ENCODE data around the gene SNRPN. TPM values are rescaled to one million over a fixed set of nuclear protein-coding genes. Genes with fewer than 3 reads are reported as not detected.
"Not testable (repeated sequence)": the region's sequence is repeated elsewhere in the genome, so short reads cannot be mapped to it uniquely, and the experiment has no call there.

The SNRPN gene
- total RNA-seq, 1 donor from 2014 or later = 38.6 TPM

- no peak overlapping the region for H3K27ac Mint-ChIP-seq
- intact Hi-C loops (cut with micrococcal nuclease) = no loop called here
- no peaks in the 10 kb centered on the region for H3K36me3 Mint-ChIP-seq (ENCODE audit: low read depth)
- peaks cover 24% of the 10 kb centered on the region for H3K9me3 Mint-ChIP-seq
- no peaks in the 10 kb centered on the region for H3K27me3 Mint-ChIP-seq (ENCODE audit: low read depth)
- no peak overlapping the region for H3K4me3 Mint-ChIP-seq (ENCODE audit: low read depth)
- DNase-seq (ENCODE audit: low spot score) = no peak
- no peaks in the 10 kb centered on the region for H3K4me1 Mint-ChIP-seq (ENCODE audit: low read depth)
Observed at GRCh38 chr15:24944954-24945353, 9.8 kb upstream of the SNRPN start.

- no peaks in the 10 kb centered on the region for H3K36me3 Mint-ChIP-seq (ENCODE audit: low read depth)
- DNase-seq (ENCODE audit: low spot score) = no peak
- no peaks in the 10 kb centered on the region for H3K4me1 Mint-ChIP-seq (ENCODE audit: low read depth)
- H3K9me3 Mint-ChIP-seq = peaks cover 17% of the 10 kb centered on the region
- no peak overlapping the region for H3K4me3 Mint-ChIP-seq (ENCODE audit: low read depth)
- no peaks in the 10 kb centered on the region for H3K27me3 Mint-ChIP-seq (ENCODE audit: low read depth)
- no peak overlapping the region for H3K27ac Mint-ChIP-seq
- intact Hi-C loops (cut with micrococcal nuclease) = no loop called here
Observed at GRCh38 chr15:24945711-24946110, 9.1 kb upstream of the SNRPN start.

GRCh38 chr15:24948495-24948894 is 6.3 kb upstream of the SNRPN start:
- Mint-ChIP-seq H3K27ac (no peak overlapping the region), H3K9me3 (peaks cover 24% of the 10 kb centered on the region), H3K36me3 (ENCODE audit: low read depth) (no peaks in the 10 kb centered on the region), H3K4me1 (ENCODE audit: low read depth) (no peaks in the 10 kb centered on the region), H3K4me3 (ENCODE audit: low read depth) (no peak overlapping the region), H3K27me3 (ENCODE audit: low read depth) (no peaks in the 10 kb centered on the region)
- DNase-seq (ENCODE audit: low spot score) = no peak
- intact Hi-C loops (cut with micrococcal nuclease) = no loop called here

- intact Hi-C loops (cut with micrococcal nuclease) = loop anchor here (5.0 to 10.0 kb wide), 3 partner anchors 188 to 1127 kb away; no protein-coding TSS in a partner anchor
- DNase-seq (ENCODE audit: low spot score) = no peak
- Mint-ChIP-seq H3K36me3 (ENCODE audit: low read depth) (peaks cover 22% of the 10 kb centered on the region), H3K27me3 (ENCODE audit: low read depth) (no peaks in the 10 kb centered on the region), H3K4me1 (ENCODE audit: low read depth) (peaks cover 3% of the 10 kb centered on the region), H3K27ac (peak overlapping the region; percentile 91), H3K9me3 (peaks cover 39% of the 10 kb centered on the region), H3K4me3 (ENCODE audit: low read depth) (peak overlapping the region; percentile 88)
Observed at GRCh38 chr15:24955531-24955921, 739 bp downstream of the SNRPN start.

GRCh38 chr15:24956111-24956838 is 1.5 kb downstream of the SNRPN start:
- H3K4me1 Mint-ChIP-seq (ENCODE audit: low read depth) = peaks cover 3% of the 10 kb centered on the region
- peak overlapping the region; percentile 91 for H3K27ac Mint-ChIP-seq
- peaks cover 40% of the 10 kb centered on the region for H3K9me3 Mint-ChIP-seq
- no peaks in the 10 kb centered on the region for H3K27me3 Mint-ChIP-seq (ENCODE audit: low read depth)
- H3K4me3 Mint-ChIP-seq (ENCODE audit: low read depth) = peak overlapping the region; percentile 88
- peak; percentile 64 for DNase-seq (ENCODE audit: low spot score)
- peaks cover 30% of the 10 kb centered on the region for H3K36me3 Mint-ChIP-seq (ENCODE audit: low read depth)
- intact Hi-C loops (cut with micrococcal nuclease) = loop anchor here (1.0 to 10.0 kb wide), 4 partner anchors 189 to 1126 kb away; partner anchors contain the start of gene UBE3A

GRCh38 chr15:24957691-24958090 is 2.9 kb downstream of the SNRPN start:
- peaks cover 36% of the 10 kb centered on the region for H3K36me3 Mint-ChIP-seq (ENCODE audit: low read depth)
- intact Hi-C loops (cut with micrococcal nuclease) = loop anchor here (5.0 to 10.0 kb wide), 3 partner anchors 190 to 1125 kb away; no protein-coding TSS in a partner anchor

GRCh38 chr15:24961967-24962366 is 7.2 kb downstream of the SNRPN start:
- Mint-ChIP-seq H3K4me3 (ENCODE audit: low read depth) (no peak overlapping the region), H3K27ac (no peak overlapping the region), H3K4me1 (ENCODE audit: low read depth) (peaks cover 2% of the 10 kb centered on the region), H3K9me3 (peaks cover 61% of the 10 kb centered on the region), H3K36me3 (ENCODE audit: low read depth) (peaks cover 78% of the 10 kb centered on the region), H3K27me3 (ENCODE audit: low read depth) (no peaks in the 10 kb centered on the region)
- no peak for DNase-seq (ENCODE audit: low spot score)
- intact Hi-C loops (cut with micrococcal nuclease) = no loop called here

More at GRCh38 chr15:24957691-24958090, 2.9 kb downstream of the SNRPN start:
- Mint-ChIP-seq H3K4me1 (ENCODE audit: low read depth) (peaks cover 3% of the 10 kb centered on the region), H3K9me3 (peaks cover 34% of the 10 kb centered on the region), H3K4me3 (ENCODE audit: low read depth) (no peak overlapping the region), H3K27me3 (ENCODE audit: low read depth) (no peaks in the 10 kb centered on the region), H3K27ac (no peak overlapping the region)
- no peak for DNase-seq (ENCODE audit: low spot score)

GRCh38 chr15:24962880-24963279 is 8.1 kb downstream of the SNRPN start:
- DNase-seq (ENCODE audit: low spot score) = no peak
- peaks cover 58% of the 10 kb centered on the region for H3K9me3 Mint-ChIP-seq
- intact Hi-C loops (cut with micrococcal nuclease) = no loop called here
- no peaks in the 10 kb centered on the region for H3K27me3 Mint-ChIP-seq (ENCODE audit: low read depth)
- peaks cover 81% of the 10 kb centered on the region for H3K36me3 Mint-ChIP-seq (ENCODE audit: low read depth)
- H3K4me1 Mint-ChIP-seq (ENCODE audit: low read depth) = no peaks in the 10 kb centered on the region
- H3K27ac Mint-ChIP-seq = no peak overlapping the region
- H3K4me3 Mint-ChIP-seq (ENCODE audit: low read depth) = no peak overlapping the region

- Mint-ChIP-seq H3K27me3 (ENCODE audit: low read depth) (no peaks in the 10 kb centered on the region), H3K4me1 (ENCODE audit: low read depth) (no peaks in the 10 kb centered on the region), H3K36me3 (ENCODE audit: low read depth) (peaks cover 81% of the 10 kb centered on the region), H3K27ac (no peak overlapping the region), H3K4me3 (ENCODE audit: low read depth) (no peak overlapping the region), H3K9me3 (peaks cover 46% of the 10 kb centered on the region)
- DNase-seq (ENCODE audit: low spot score) = no peak
- intact Hi-C loops (cut with micrococcal nuclease) = no loop called here
Observed at GRCh38 chr15:24966364-24967103, 11.7 kb downstream of the SNRPN start.

GRCh38 chr15:24971052-24971451 is 16.3 kb downstream of the SNRPN start:
- H3K4me3 Mint-ChIP-seq (ENCODE audit: low read depth) = no peak overlapping the region
- no peaks in the 10 kb centered on the region for H3K27me3 Mint-ChIP-seq (ENCODE audit: low read depth)
- DNase-seq (ENCODE audit: low spot score) = no peak
- intact Hi-C loops (cut with micrococcal nuclease) = no loop called here
- H3K4me1 Mint-ChIP-seq (ENCODE audit: low read depth) = no peaks in the 10 kb centered on the region
- no peak overlapping the region for H3K27ac Mint-ChIP-seq
- peaks cover 81% of the 10 kb centered on the region for H3K36me3 Mint-ChIP-seq (ENCODE audit: low read depth)
- H3K9me3 Mint-ChIP-seq = peaks cover 57% of the 10 kb centered on the region

- DNase-seq (ENCODE audit: low spot score) = no peak
- intact Hi-C loops (cut with micrococcal nuclease) = no loop called here
- Mint-ChIP-seq H3K9me3 (peaks cover 59% of the 10 kb centered on the region), H3K27me3 (ENCODE audit: low read depth) (no peaks in the 10 kb centered on the region), H3K27ac (no peak overlapping the region), H3K4me3 (ENCODE audit: low read depth) (no peak overlapping the region), H3K36me3 (ENCODE audit: low read depth) (peaks cover 81% of the 10 kb centered on the region), H3K4me1 (ENCODE audit: low read depth) (no peaks in the 10 kb centered on the region)
Observed at GRCh38 chr15:24971772-24972171, 17.0 kb downstream of the SNRPN start.

- intact Hi-C loops (cut with micrococcal nuclease); H3K27ac Mint-ChIP-seq; H3K4me1 Mint-ChIP-seq (ENCODE audit: low read depth); H3K27me3 Mint-ChIP-seq (ENCODE audit: low read depth); DNase-seq (ENCODE audit: low spot score); H3K4me3 Mint-ChIP-seq (ENCODE audit: low read depth): not testable (repeated sequence)
- H3K9me3 Mint-ChIP-seq = peaks cover 60% of the 10 kb centered on the region
- peaks cover 84% of the 10 kb centered on the region for H3K36me3 Mint-ChIP-seq (ENCODE audit: low read depth)
Observed at GRCh38 chr15:24972707-24973106, 17.9 kb downstream of the SNRPN start.

GRCh38 chr15:24976932-24977331 is 22.1 kb downstream of the SNRPN start:
- no peak overlapping the region for H3K27ac Mint-ChIP-seq
- peaks cover 75% of the 10 kb centered on the region for H3K9me3 Mint-ChIP-seq
- H3K4me1 Mint-ChIP-seq (ENCODE audit: low read depth) = no peaks in the 10 kb centered on the region
- DNase-seq (ENCODE audit: low spot score) = no peak
- H3K36me3 Mint-ChIP-seq (ENCODE audit: low read depth) = peaks cover 83% of the 10 kb centered on the region
- intact Hi-C loops (cut with micrococcal nuclease) = no loop called here
- no peak overlapping the region for H3K4me3 Mint-ChIP-seq (ENCODE audit: low read depth)
- H3K27me3 Mint-ChIP-seq (ENCODE audit: low read depth) = no peaks in the 10 kb centered on the region

Measured in activated T-helper 2 cell treated with anti-CD3 and anti-CD28 coated beads, Interferon-gamma antibody, Interleukin-2, Interleukin-4, amounts not matched to agents 10 μg/mL and 5 μg/mL and 100 μg/mL, durations not matched to agents 14 hours and 24 hours and 36 hours (primary cell).